D721Med (cell line): Measurements from ENCODE around the gene KCND3.

Source experiments
- DNase-seq: peaks from one replicate; pipeline ENCODE4 v3.0.0; 2011; ENCODE audit warnings: low spot score; ENCODE audit not compliant: insufficient read length
- FAIRE-seq: peaks from 2 replicates; lab custom pipeline; 2011; peaks lifted over from hg19 to GRCh38; lab: Jason Lieb, UNC
- CTCF ChIP-seq: IDR thresholded peaks from 2 replicates; pipeline ENCODE4 v1.5.1; 2012; ENCODE audit warnings: mild to moderate bottlenecking, control low read depth; ENCODE audit not compliant: insufficient read depth; ENCODE audit errors: missing control alignments

KCND3 gene

GRCh38 chr1:111855260-111855659 is 134.2 kb downstream of the KCND3 start:
- FAIRE-seq (no peak), DNase-seq (no peak)
- TF ChIP-seq CTCF, result no peak

GRCh38 chr1:111852261-111852721 is 137.2 kb downstream of the KCND3 start:
- peak; percentile 31 for DNase-seq
- no peak for TF ChIP-seq CTCF
- FAIRE-seq, result peak; percentile 66

DNA sequence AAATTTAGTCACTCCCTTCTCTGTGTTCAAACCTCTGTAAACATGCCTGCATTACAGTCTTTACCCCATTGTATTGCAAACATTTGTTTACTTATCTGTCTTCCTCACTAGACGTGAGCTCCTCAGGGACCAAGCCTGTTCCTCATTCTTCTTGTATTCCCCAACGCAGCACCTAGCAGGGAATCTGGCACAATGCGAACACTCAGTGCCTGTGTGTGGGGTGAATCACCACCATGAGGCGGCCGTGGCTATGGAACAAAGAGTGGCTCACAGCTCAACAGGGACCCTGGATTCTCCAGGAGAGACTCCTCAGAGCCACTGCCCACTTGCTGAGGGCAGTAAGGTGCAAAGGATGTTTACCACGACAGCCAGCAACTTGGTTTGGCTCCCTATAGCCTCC is 137.9 kb downstream of the KCND3 start:
- TF ChIP-seq CTCF, result no peak
- DNase-seq, result no peak
- no peak for FAIRE-seq

GRCh38 chr1:111850109-111850508 is 139.4 kb downstream of the KCND3 start:
- DNase-seq, result no peak
- no peak for TF ChIP-seq CTCF
- FAIRE-seq, result no peak

DNA sequence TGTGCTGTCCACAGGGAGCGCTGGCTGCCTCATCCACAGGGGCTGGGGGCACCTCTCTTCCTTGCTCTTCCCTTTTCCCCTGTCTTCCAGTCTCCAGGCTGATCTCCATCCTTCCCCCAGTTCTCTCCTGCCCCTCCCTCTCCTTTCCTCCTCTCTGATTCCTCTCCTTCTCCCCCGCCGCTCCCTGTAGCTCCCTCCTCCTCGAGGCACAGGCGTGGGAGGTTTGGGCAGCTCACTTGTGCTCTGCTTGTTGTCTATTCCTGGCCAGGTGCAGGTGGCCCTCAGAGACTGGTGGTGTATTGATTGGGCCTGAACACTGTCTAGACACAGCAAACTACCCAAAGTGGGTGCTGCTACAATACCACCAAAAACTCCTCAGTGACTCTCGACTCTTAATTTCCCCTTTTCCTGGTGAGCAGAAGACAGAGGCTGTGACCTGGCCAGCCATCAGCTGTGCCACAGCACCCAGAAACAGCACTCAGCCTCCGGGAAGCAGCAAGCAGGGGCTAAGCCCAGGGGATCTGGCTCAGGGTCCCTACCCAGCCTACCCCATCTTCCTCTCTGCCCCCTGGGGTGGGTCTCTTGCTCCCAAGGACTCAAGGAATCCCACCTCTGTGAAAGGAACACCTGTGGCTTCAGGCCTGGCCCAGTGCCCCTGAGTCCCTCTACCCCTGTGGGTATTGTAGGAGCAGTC is 140.5 kb downstream of the KCND3 start:
- TF ChIP-seq CTCF, result no peak
- no peak for DNase-seq

GRCh38 chr1:111847466-111847865 is 142.0 kb downstream of the KCND3 start:
- DNase-seq, result no peak
- FAIRE-seq, result no peak
- no peak for TF ChIP-seq CTCF

More for the DNA sequence above, 140.5 kb downstream of the KCND3 start:
- FAIRE-seq, result no peak

DNA sequence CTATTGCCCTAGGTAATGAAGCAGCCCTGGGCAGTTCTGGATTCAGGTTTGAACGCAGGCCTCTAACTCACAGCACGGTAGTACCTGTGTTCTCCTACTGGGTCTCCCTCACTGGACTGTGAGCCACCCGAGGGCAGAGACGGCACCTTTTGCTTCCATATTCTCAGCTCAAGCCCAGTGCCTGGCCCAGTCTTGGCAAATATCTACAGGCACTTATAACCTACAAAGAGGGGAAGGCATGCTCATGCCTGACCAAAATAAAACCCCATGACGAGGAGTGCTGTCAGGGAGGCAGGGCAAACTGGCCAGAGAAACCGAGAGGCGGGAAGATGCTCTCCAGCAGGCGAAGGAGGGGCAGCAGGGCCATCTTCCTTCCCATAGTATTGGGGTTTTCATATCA is 142.6 kb downstream of the KCND3 start:
- TF ChIP-seq CTCF, result no peak
- FAIRE-seq (no peak), DNase-seq (no peak)
